Vagina (tissue), 2 donors: ENCODE measurements around the gene LINGO4.

Experiments
- CTCF ChIP-seq, 3 experiments: fragments of 450-650 bp in 2 of 3; fragments of 200-600 bp in 1 of 3; sonication (generic) in 1 of 3; IDR thresholded peaks; one replicate each; pipeline ENCODE4 v1.5.1; 2017 to 2019; ENCODE audit warnings: antibody characterized with exemption in 3 of 3, mild to moderate bottlenecking in 2 of 3, moderate library complexity in 2 of 3
- POLR2A ChIP-seq, 2 donors: fragments of 450-650 bp; IDR thresholded peaks; one replicate each; pipeline ENCODE4 v1.6.1; 2017; ENCODE audit warnings: antibody characterized with exemption in 2 of 2, mild to moderate bottlenecking in 2 of 2, moderate library complexity in 2 of 2
- POLR2AphosphoS5 ChIP-seq, 2 donors: sonication (generic); formaldehyde crosslinking; IDR thresholded peaks; one replicate each; pipeline ENCODE4 v1.9.0; 2017; ENCODE audit warnings: antibody characterized with exemption in 2 of 2, mild to moderate bottlenecking in 2 of 2, low read depth in 1 of 2; ENCODE audit not compliant: insufficient read depth in 1 of 2

DNA sequence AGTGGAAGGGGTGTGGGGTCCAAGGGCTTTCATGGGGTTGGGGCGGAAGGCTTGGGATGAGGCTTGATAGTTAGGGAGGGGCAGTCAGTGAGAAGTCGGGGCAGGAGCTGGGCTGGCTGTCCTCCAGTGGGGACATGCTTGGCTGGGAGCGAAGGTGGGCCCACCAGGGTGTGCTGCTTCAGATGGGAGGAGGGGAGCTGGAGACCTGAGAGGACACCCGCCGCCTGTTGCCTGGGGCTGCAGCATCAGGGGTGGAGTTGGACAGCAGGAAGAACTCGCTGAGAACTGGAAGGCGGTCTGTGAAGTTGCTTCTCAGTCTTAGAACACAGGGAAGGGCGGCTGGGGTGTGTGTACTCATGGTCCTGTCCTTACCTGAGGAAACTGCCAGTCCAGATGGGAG is 46.7 kb upstream of the LINGO4 start:
- no peak for TF ChIP-seq CTCF (IDR thresholded peaks at IDR 0.05)
- no peak for TF ChIP-seq POLR2A (IDR thresholded peaks at IDR 0.05)
- TF ChIP-seq POLR2AphosphoS5 (IDR thresholded peaks at IDR 0.05; ENCODE audit: insufficient read depth in 1 of 2, low read depth in 1 of 2) = no peak
